GM12801 (cell line): ENCODE data around the gene STRADB.

Source experiments
- TF ChIP-seq, protein P1 (sequence below): IDR thresholded peaks from one replicate; pipeline ENCODE4 v1.5.1; 2011; ENCODE audit warnings: control low read depth; ENCODE audit not compliant: insufficient read length; ENCODE audit errors: extremely low read depth

The STRADB gene

DNA sequence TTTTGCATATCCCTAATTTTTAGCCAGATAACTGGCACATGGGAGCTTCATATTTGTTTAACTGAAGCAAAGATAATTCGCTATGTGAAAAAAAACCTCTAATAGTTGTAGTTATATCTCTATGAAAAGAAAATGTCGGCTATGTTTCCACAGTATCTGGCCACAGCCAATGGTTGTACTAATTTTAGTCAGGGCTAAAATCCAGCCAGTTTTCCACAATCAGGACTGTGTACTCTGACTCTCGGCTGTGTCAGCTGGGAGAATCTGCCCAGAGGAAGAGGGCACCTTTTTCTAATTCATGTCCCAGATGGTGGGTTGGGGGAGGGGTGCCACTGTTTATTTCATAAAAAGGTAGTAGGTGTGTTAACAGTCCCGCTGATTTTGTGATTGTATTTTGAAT, 38.8 kb downstream of the STRADB start:
- TF ChIP-seq, protein P1, sequence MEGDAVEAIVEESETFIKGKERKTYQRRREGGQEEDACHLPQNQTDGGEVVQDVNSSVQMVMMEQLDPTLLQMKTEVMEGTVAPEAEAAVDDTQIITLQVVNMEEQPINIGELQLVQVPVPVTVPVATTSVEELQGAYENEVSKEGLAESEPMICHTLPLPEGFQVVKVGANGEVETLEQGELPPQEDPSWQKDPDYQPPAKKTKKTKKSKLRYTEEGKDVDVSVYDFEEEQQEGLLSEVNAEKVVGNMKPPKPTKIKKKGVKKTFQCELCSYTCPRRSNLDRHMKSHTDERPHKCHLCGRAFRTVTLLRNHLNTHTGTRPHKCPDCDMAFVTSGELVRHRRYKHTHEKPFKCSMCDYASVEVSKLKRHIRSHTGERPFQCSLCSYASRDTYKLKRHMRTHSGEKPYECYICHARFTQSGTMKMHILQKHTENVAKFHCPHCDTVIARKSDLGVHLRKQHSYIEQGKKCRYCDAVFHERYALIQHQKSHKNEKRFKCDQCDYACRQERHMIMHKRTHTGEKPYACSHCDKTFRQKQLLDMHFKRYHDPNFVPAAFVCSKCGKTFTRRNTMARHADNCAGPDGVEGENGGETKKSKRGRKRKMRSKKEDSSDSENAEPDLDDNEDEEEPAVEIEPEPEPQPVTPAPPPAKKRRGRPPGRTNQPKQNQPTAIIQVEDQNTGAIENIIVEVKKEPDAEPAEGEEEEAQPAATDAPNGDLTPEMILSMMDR: no peak

DNA sequence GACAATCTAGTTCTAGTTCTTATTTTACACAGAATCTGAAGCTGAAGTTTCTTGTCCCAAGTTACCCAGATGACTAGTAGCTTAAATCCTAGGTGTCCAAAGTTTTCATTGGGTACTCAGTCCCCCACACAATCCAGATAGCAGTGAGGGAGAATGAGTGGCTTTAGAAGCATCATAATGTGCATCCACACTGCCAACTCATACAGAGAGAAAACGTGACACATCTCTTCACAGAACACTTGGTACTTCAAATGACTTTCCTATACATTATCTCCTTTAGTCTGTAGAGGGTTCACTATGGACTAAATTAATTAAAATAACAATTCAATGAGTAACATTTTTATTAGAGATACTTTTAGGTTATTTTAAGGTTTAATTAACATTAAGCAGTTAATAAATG, 45.2 kb downstream of the STRADB start:
- TF ChIP-seq, protein P1: no peak

DNA sequence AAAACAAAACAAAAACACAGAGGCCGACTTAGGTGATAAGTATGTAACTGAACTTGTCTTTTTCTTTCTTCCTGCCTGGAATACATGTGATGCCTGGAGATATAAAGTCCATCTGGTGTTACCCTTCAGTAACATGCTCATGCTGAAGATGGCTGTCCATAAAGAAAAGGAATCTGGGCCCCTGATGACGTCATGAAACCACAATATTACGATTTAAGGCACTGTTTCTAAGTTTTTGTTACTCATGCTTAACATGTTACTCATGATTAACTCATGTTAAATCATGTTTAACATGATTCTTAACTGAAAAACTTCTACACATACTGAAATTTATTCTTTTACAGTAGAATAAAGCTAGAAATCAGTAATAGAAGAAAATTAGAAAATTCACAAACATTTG, 49.0 kb downstream of the STRADB start:
- TF ChIP-seq, protein P1: no peak

DNA sequence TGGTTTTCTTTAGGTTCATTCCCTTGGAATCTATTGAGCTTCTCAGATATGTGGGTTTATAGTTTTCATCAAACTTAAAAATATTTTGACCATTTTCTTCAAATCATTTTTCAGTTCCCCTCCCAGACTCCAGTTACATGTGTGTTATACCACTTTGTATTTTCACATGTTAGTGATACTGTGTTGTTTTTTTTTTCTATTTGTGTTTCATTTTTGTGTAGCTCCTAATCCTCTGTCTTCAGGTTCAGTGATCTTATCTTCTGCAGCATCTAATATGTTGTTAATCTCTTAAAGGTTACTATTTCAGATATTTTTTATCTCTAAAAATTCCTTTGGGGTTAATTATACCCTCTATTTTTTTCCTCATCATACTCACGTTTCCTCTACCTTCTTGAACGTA, 51.2 kb downstream of the STRADB start:
- TF ChIP-seq, protein P1: no peak

DNA sequence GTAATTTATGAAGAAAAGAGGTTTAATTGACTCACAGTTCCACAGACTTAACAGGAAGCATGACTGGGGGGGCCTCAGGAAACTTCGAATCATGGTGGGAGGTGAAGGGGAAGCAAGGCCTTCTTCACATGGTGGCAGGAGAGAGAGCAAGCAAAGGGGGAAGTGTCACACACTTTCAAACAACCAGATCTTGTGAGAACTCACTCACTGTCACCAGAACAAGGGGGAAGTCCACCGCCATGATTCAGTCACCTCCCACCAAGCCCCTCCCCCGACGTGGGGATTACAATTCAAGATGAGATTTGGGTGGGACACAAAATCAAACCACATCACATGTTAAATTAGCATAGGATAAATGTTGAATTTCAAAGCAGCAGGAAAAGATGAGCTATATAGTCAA, 56.2 kb downstream of the STRADB start:
- TF ChIP-seq, protein P1: no peak

DNA sequence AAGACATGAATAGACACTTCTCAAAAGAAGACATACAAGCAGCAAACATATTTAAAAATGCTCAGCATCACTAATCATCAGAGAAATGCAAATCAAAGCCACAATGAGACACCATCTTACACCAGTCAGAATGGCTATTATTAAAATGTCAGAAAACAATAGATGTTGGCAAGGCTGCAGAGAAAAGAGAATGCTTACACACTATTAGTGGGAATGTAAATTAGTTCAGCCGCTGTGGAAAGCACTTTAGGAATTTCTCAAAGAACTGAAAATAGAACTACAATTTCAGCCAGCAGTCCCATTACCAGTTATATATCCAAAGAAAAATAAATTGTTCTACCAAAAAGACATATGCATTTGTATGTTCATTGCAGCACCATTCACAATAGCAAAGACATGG, 61.7 kb downstream of the STRADB start:
- TF ChIP-seq, protein P1: no peak

DNA sequence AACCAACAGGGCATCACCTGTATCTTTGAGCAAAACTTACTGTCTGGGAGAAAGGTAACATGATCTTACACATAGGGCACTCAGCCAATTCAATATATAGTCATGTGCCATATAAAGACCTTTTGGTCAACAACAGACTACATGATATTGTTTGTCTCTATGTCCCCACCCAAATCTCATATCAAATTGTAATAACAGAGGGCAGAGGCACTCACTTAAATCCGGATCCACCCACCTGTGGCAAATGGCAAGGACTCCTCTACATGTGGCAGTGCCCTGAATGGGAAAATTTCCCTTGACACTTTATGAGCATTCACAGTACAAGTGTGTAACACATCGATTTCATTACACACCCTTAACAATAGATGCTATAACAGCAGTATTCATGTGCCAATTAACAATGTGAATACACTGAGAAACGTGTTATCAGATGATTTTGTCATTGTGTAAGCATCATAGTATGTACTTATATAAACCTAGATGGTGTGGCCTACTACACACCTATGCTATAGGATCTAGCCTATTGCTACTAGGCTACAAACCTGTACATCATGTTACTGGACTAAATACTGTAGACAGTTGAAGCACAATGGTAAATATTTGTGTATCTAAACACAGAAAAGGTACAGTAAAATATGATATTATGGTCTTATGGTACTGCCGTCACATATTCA, 64.2 kb downstream of the STRADB start:
- TF ChIP-seq, protein P1: no peak
